ENCODE results near the gene SUGCT. TPM values are rescaled to one million over a fixed set of nuclear protein-coding genes. Genes with fewer than 3 reads are reported as not detected.

The SUGCT gene
- total and polyA plus RNA-seq, 10 donors = 1.4 to 13.6 (median 2.5) TPM

DNA sequence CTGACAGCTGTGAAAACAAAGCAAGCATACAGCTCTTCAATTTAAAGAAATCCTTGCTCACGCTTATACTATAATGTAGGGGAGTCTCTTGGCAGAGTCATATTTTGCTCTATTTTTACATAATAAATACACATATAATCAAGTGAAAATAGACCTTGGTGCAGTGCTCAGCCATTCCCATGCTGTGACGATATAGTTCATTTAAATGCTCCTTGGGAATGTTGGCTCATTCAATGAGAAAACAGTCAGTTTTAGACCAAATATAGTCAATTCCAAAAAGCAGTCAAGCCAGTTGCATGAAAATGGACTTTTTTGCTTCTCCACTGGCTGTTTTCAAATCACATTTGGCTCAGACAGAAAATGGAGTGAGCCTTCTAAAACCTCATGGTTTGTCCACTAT is 587.4 kb downstream of the SUGCT start:
- no peak for TF ChIP-seq POLR2A (IDR thresholded peaks at IDR 0.05)
- TF ChIP-seq, protein P1, sequence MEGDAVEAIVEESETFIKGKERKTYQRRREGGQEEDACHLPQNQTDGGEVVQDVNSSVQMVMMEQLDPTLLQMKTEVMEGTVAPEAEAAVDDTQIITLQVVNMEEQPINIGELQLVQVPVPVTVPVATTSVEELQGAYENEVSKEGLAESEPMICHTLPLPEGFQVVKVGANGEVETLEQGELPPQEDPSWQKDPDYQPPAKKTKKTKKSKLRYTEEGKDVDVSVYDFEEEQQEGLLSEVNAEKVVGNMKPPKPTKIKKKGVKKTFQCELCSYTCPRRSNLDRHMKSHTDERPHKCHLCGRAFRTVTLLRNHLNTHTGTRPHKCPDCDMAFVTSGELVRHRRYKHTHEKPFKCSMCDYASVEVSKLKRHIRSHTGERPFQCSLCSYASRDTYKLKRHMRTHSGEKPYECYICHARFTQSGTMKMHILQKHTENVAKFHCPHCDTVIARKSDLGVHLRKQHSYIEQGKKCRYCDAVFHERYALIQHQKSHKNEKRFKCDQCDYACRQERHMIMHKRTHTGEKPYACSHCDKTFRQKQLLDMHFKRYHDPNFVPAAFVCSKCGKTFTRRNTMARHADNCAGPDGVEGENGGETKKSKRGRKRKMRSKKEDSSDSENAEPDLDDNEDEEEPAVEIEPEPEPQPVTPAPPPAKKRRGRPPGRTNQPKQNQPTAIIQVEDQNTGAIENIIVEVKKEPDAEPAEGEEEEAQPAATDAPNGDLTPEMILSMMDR (IDR thresholded peaks at IDR 0.05 in 8 of 11, conservative IDR thresholded peaks at IDR 0.05 in 3 of 11) = no peak
- TF ChIP-seq POLR2AphosphoS5 (IDR thresholded peaks at IDR 0.05) = no peak
- WGBS, 5 donors = 80 to 88% (median 83%) methylated on average over 2 of the region's 2 CpGs
- DNase-seq = no peak
- no peak overlapping the region for H3K27ac ChIP-seq
- H3K4me3 ChIP-seq = no peak overlapping the region
- H3K4me1 ChIP-seq = peaks cover 0 to 2% (median 0%) of the 10 kb centered on the region in 6 donors
- intact Hi-C loops (cut with DNase I; ENCODE audit: low total_unique reads) = no loop called here
- H3K9me3 ChIP-seq = no peaks in the 10 kb centered on the region
- H3K36me3 ChIP-seq = no peaks in the 10 kb centered on the region
- no peaks in the 10 kb centered on the region for H3K27me3 ChIP-seq (replicated peaks in 1 of 7)

DNA sequence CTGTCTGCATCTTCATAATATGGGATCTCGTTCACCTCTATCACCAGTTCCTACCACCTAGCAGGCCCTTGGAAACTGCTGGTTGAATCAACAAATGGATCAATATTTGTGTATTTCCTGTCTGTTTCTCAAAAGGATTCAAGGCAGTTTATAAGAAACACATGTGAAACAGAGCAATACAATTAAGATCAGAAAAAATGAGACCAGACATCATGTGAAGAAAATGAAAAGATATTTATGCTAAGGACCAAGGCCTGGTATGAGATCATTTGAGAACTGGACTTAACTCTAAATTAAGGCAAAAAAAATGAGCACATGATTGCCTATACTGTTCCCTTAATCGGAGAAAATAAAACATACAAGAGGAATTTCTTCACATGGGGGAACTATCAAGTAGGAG is 589.0 kb downstream of the SUGCT start:
- DNase-seq = no peak
- no peaks in the 10 kb centered on the region for H3K9me3 ChIP-seq
- no peaks in the 10 kb centered on the region for H3K27me3 ChIP-seq (replicated peaks in 1 of 7)
- H3K27ac ChIP-seq = no peak overlapping the region
- TF ChIP-seq POLR2A (IDR thresholded peaks at IDR 0.05) = no peak
- TF ChIP-seq POLR2AphosphoS5 (IDR thresholded peaks at IDR 0.05) = no peak
- TF ChIP-seq, protein P1 (IDR thresholded peaks at IDR 0.05 in 8 of 11, conservative IDR thresholded peaks at IDR 0.05 in 3 of 11) = no peak
- H3K4me1 ChIP-seq = peaks cover 0 to 2% (median 0%) of the 10 kb centered on the region in 6 donors
- intact Hi-C loops (cut with DNase I; ENCODE audit: low total_unique reads) = no loop called here
- H3K36me3 ChIP-seq = no peaks in the 10 kb centered on the region
- H3K4me3 ChIP-seq = no peak overlapping the region
- 78 to 94% (median 81%) methylated on average over 2 of the region's 2 CpGs for WGBS, 5 donors

GRCh38 chr7:40726559-40726958 is 591.8 kb downstream of the SUGCT start:
- Histone ChIP-seq H3K27me3 (replicated peaks in 1 of 7) (no peaks in the 10 kb centered on the region), H3K27ac (no peak overlapping the region), H3K4me3 (no peak overlapping the region), H3K9me3 (no peaks in the 10 kb centered on the region), H3K36me3 (no peaks in the 10 kb centered on the region), H3K4me1 (peaks cover 0 to 2% (median 0%) of the 10 kb centered on the region in 6 donors)
- no peak for TF ChIP-seq POLR2AphosphoS5 (IDR thresholded peaks at IDR 0.05)
- DNase-seq = no peak
- intact Hi-C loops (cut with DNase I; ENCODE audit: low total_unique reads) = no loop called here
- 87 to 97% (median 89%) methylated on average over 9 of the region's 9 CpGs for WGBS, 5 donors

DNA sequence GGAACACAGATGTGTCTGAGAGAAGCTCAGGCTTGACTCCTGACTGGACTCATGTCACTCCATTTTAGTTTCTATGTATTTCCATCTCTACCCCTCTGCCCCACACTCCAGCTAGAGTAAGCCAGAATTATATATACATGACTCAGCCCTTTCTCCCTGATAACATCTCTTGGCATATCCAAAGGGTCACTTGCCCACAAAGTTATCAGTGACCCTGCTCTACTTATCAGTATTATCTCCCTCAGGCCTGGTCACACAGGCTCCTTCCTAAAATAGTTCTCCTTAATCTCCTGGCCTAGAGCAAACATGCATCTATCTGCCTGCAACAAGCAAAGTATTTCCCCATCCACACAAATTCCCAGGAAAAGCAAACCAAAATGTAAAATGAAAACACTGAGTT is 598.3 kb downstream of the SUGCT start:
- no peak overlapping the region for H3K27ac ChIP-seq
- intact Hi-C loops (cut with DNase I; ENCODE audit: low total_unique reads) = no loop called here
- no peaks in the 10 kb centered on the region for H3K27me3 ChIP-seq (replicated peaks in 1 of 7)
- H3K4me1 ChIP-seq = peaks cover 0 to 9% (median 0%) of the 10 kb centered on the region in 6 donors
- H3K36me3 ChIP-seq = no peaks in the 10 kb centered on the region
- no peak overlapping the region for H3K4me3 ChIP-seq
- peaks cover 0 to 6% (median 0%) of the 10 kb centered on the region in 8 donors for H3K9me3 ChIP-seq
- no peak for DNase-seq
- TF ChIP-seq POLR2AphosphoS5 (IDR thresholded peaks at IDR 0.05) = no peak
- TF ChIP-seq, protein P1 (IDR thresholded peaks at IDR 0.05 in 8 of 11, conservative IDR thresholded peaks at IDR 0.05 in 3 of 11) = no peak
- no peak for TF ChIP-seq POLR2A (IDR thresholded peaks at IDR 0.05)

GRCh38 chr7:40733578-40733977 is 598.8 kb downstream of the SUGCT start:
- TF ChIP-seq POLR2AphosphoS5 (IDR thresholded peaks at IDR 0.05) (no peak), POLR2A (IDR thresholded peaks at IDR 0.05) (no peak)
- TF ChIP-seq, protein P1 (IDR thresholded peaks at IDR 0.05 in 8 of 11, conservative IDR thresholded peaks at IDR 0.05 in 3 of 11) = no peak
- WGBS, 5 donors = 8 to 13% (median 12%) methylated on average over 5 of the region's 5 CpGs
- no peak overlapping the region for H3K4me3 ChIP-seq
- H3K27me3 ChIP-seq (replicated peaks in 1 of 7) = no peaks in the 10 kb centered on the region
- no peak for DNase-seq
- no peak overlapping the region for H3K27ac ChIP-seq
- H3K4me1 ChIP-seq = peaks cover 0 to 9% (median 0%) of the 10 kb centered on the region in 6 donors
- intact Hi-C loops (cut with DNase I; ENCODE audit: low total_unique reads) = no loop called here
- H3K9me3 ChIP-seq = peaks cover 0 to 6% (median 0%) of the 10 kb centered on the region in 8 donors
- H3K36me3 ChIP-seq = no peaks in the 10 kb centered on the region
